DOHH2 (cell line): ENCODE results near the gene EDARADD.

Experiments used
- H3F3A ChIP-seq: fragments of 200-600 bp; sonication (generic), shearing (Covaris generic); 2 replicates; pipeline ENCODE4 v1.6.0; 2016; ENCODE audit warnings: antibody characterized with exemption, mild to moderate bottlenecking; ENCODE audit not compliant: control insufficient read depth, insufficient read depth
- H3K27ac ChIP-seq: fragments of 200-600 bp; sonication (generic); 2 replicates; pipeline ENCODE4 v1.5.1; 2014; ENCODE audit warnings: low read depth, mild to moderate bottlenecking, low read length, moderate library complexity
- H3K27me3 ChIP-seq: fragments of 200-600 bp; sonication (generic); 2 replicates; pipeline ENCODE4 v1.6.1; 2014; ENCODE audit warnings: mild to moderate bottlenecking, low read length, mixed read lengths; ENCODE audit not compliant: control insufficient read depth
- H3K36me3 ChIP-seq: fragments of 200-600 bp; sonication (generic); 2 replicates; pipeline ENCODE4 v1.6.1; 2014; ENCODE audit warnings: mild to moderate bottlenecking, low read length, moderate library complexity, mixed read lengths; ENCODE audit not compliant: control insufficient read depth
- H3K4me1 ChIP-seq: fragments of 200-600 bp; sonication (generic); 2 replicates; pipeline ENCODE4 v1.6.1; 2014; ENCODE audit warnings: mild to moderate bottlenecking, low read length, mixed read lengths; ENCODE audit not compliant: control insufficient read depth
- H3K4me2 ChIP-seq: fragments of 200-600 bp; sonication (generic); 2 replicates; pipeline ENCODE4 v1.6.0; 2014; ENCODE audit warnings: mild to moderate bottlenecking, low read length, moderate library complexity
- H3K4me3 ChIP-seq: fragments of 200-600 bp; sonication (generic); 2 replicates; pipeline ENCODE4 v1.5.1; 2014; ENCODE audit warnings: mild to moderate bottlenecking, low read length, mixed read lengths
- H3K79me2 ChIP-seq: fragments of 200-600 bp; sonication (generic); 2 replicates; pipeline ENCODE4 v1.6.1; 2014; ENCODE audit warnings: mild to moderate bottlenecking, low read length, mixed read lengths; ENCODE audit not compliant: control insufficient read depth
- H3K9me2 ChIP-seq: fragments of 200-600 bp; sonication (generic); replicated peaks from 2 replicates; pipeline ENCODE4 v1.6.1; 2014; ENCODE audit warnings: mild to moderate bottlenecking, low read length, mixed read lengths; ENCODE audit not compliant: control insufficient read depth
- H3K9me3 ChIP-seq: fragments of 200-600 bp; sonication (generic); 2 replicates; pipeline ENCODE4 v1.6.1; 2014; ENCODE audit warnings: antibody characterized with exemption, low read length, mixed read lengths; ENCODE audit not compliant: control insufficient read depth, insufficient read depth
- H4K20me1 ChIP-seq: fragments of 200-600 bp; sonication (generic); 2 replicates; pipeline ENCODE4 v1.6.0; 2014; ENCODE audit warnings: low read depth, mild to moderate bottlenecking, antibody characterized with exemption, low read length, moderate library complexity; ENCODE audit not compliant: control insufficient read depth, insufficient read depth
- EZH2phosphoT487 ChIP-seq: fragments of 200-600 bp; sonication (generic); IDR thresholded peaks from 2 replicates; pipeline ENCODE4 v1.6.1; 2017; ENCODE audit warnings: borderline replicate concordance, mild to moderate bottlenecking, antibody characterized with exemption, low read length, moderate library complexity, mixed read lengths
- TF ChIP-seq, protein P1 (sequence below): fragments of 200-600 bp; sonication (generic); IDR thresholded peaks from one replicate; pipeline ENCODE4 v1.5.1; 2014; ENCODE audit warnings: antibody characterized with exemption, mild to moderate bottlenecking, low read depth, low read length; ENCODE audit not compliant: poor library complexity, severe bottlenecking

EDARADD gene

DNA sequence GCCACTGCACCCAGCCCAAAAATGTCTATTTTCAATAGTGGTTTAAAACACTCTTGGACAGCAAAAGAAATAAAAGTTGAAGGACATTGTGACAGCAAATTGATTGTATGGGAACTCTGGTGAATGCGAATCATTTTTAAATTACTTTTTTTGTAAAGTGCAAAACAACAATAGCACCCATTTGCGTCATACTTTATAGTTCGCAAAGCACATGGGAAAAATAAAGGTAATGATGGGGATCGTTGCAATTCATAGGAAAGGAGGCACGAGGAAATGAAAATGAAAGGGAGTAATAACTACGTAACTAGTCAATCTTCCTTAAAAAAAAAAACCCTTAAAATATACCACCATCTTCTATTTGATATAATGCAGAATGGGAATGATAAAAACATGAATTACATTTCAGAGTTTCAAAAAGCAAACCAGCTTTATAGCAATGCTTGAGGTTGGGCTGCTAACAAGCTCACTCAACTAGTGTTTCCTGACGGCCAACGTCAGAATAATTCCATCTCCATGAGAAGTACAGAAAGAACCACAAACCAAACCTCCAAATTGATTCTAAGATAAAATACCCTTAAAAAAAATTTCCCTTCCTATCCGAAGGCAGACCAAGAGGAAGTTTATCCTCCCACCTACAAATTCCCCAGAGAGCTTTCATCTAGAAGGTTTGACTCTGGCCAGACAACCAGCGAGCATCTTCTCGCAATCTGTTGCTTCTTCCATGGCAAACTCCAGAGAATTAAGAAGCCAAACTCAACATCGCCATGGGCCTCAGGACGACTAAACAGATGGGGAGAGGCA, at the start of gene EDARADD:
Gene EDARADD (plus strand): TSS at position 606 of the 801 bp plus-strand sequence. CDS start 159 bp downstream, at position 765.
- H3K27ac ChIP-seq = no peak within 1 kb of the TSS
- peaks cover 32% of the 10 kb centered on the region for H3K27me3 ChIP-seq
- H3K4me1 ChIP-seq = no peaks in the 10 kb centered on the region

DNA sequence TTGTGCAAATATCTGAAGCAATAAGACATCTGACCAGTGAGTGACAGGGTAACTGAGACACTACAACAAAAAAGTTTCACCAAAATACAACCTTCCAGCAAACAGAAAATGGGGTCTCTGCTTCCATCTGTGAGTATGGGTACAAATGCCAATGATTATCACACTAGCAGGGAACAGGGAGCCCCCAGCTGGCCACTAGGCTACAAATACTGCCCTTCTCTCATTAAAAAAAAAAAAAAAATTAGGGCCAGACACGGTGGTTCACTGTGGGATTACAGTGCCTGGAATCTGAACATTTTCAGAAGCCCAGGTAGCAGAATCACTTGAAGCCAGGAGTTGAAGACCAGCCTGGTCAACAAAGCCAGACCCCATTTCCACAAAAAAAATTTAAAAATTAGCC, 48.4 kb upstream of the EDARADD start:
- H4K20me1 ChIP-seq = no peaks in the 10 kb centered on the region
- H3K4me3 ChIP-seq = no peak overlapping the region
- TF ChIP-seq EZH2phosphoT487 = no peak
- TF ChIP-seq, protein P1, sequence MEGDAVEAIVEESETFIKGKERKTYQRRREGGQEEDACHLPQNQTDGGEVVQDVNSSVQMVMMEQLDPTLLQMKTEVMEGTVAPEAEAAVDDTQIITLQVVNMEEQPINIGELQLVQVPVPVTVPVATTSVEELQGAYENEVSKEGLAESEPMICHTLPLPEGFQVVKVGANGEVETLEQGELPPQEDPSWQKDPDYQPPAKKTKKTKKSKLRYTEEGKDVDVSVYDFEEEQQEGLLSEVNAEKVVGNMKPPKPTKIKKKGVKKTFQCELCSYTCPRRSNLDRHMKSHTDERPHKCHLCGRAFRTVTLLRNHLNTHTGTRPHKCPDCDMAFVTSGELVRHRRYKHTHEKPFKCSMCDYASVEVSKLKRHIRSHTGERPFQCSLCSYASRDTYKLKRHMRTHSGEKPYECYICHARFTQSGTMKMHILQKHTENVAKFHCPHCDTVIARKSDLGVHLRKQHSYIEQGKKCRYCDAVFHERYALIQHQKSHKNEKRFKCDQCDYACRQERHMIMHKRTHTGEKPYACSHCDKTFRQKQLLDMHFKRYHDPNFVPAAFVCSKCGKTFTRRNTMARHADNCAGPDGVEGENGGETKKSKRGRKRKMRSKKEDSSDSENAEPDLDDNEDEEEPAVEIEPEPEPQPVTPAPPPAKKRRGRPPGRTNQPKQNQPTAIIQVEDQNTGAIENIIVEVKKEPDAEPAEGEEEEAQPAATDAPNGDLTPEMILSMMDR = no peak
- no peaks in the 10 kb centered on the region for H3K79me2 ChIP-seq
- no peak overlapping the region for H3K4me2 ChIP-seq
- no peaks in the 10 kb centered on the region for H3K9me3 ChIP-seq
- no peaks in the 10 kb centered on the region for H3F3A ChIP-seq
- no peak overlapping the region for H3K27ac ChIP-seq
- no peaks in the 10 kb centered on the region for H3K27me3 ChIP-seq
- H3K9me2 ChIP-seq = no peaks in the 10 kb centered on the region
- no peaks in the 10 kb centered on the region for H3K36me3 ChIP-seq
- peaks cover 5% of the 10 kb centered on the region; the same call in 1 of the 2 replicates for H3K4me1 ChIP-seq

More for the DNA sequence above, at the start of gene EDARADD:
- Histone ChIP-seq H3K79me2 (no peaks in the 10 kb centered on the region), H3K36me3 (no peaks in the 10 kb centered on the region), H3K9me2 (no peaks in the 10 kb centered on the region), H3K9me3 (no peaks in the 10 kb centered on the region), H3F3A (no peaks in the 10 kb centered on the region), H3K4me2 (peak within 1 kb of the TSS; percentile 16; the same call in 1 of the 2 replicates), H4K20me1 (no peaks in the 10 kb centered on the region), H3K4me3 (no peak within 1 kb of the TSS)
- TF ChIP-seq, protein P1 = no peak
- no peak for TF ChIP-seq EZH2phosphoT487

DNA sequence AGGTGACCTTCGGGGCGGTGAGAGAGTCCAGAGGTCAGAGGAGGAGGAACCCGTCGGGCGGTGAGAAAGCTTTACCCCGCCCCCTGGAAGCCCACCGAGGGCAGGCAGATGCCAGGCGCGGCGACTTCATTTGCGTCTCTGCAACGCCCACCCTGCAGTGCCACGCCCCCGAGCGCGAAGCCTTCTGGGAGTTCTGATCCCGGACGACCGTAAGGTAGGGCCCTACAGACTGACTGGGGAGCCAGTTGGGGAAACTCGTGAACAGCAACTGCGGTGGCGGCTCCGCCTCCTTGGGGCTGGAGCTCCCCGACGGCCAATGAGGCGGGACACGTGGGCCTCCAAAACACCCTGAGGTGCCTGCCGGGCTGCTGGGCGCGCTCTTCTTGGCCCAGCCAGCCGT, 46.0 kb upstream of the EDARADD start:
- Histone ChIP-seq H3K9me2 (no peaks in the 10 kb centered on the region), H3K27me3 (no peaks in the 10 kb centered on the region), H4K20me1 (no peaks in the 10 kb centered on the region), H3K79me2 (no peaks in the 10 kb centered on the region), H3K4me3 (no peak overlapping the region), H3K4me1 (no peaks in the 10 kb centered on the region), H3K36me3 (no peaks in the 10 kb centered on the region), H3K4me2 (no peak overlapping the region), H3K27ac (no peak overlapping the region), H3F3A (no peaks in the 10 kb centered on the region), H3K9me3 (no peaks in the 10 kb centered on the region)
- TF ChIP-seq, protein P1 = no peak
- TF ChIP-seq EZH2phosphoT487 = no peak
